HepG2 (cell line): ENCODE measurements around the gene TTC28. TPM values are rescaled to one million over a fixed set of nuclear protein-coding genes. Genes with fewer than 3 reads are reported as not detected.
A peak's percentile ranks its signal among the peaks of the same experiment; 100 is the strongest.

Experiments used
- DPF2 ChIP-seq: sonication (generic); formaldehyde crosslinking; IDR thresholded peaks from 2 replicates; pipeline ENCODE4 v1.4.0; 2020; ENCODE audit warnings: mild to moderate bottlenecking, low read depth, missing genetic modification reagents, borderline replicate concordance
- GPBP1L1 ChIP-seq: sonication (generic); formaldehyde crosslinking; IDR thresholded peaks from 2 replicates; pipeline ENCODE4 v1.5.0; 2020; ENCODE audit warnings: mild to moderate bottlenecking, missing genetic modification reagents
- HMGXB4 ChIP-seq, 2 experiments: sonication (generic) in 1 of 2; formaldehyde crosslinking in 1 of 2; IDR thresholded peaks; 2 replicates each; pipeline versions ENCODE4 v1.4.0 to v1.6.1; 2018 to 2020; ENCODE audit warnings: missing genetic modification reagents in 2 of 2, borderline replicate concordance in 1 of 2, low read depth in 1 of 2, mild to moderate bottlenecking in 1 of 2, missing biosample characterization in 1 of 2
- MED1 ChIP-seq: sonication (generic); formaldehyde crosslinking; IDR thresholded peaks from 2 replicates; pipeline ENCODE4 v1.4.0; 2020; ENCODE audit warnings: missing genetic modification reagents
- NR2F6 ChIP-seq, 2 experiments: IDR thresholded peaks; 2 replicates each; pipeline ENCODE4 v1.6.1; 2016; ENCODE audit warnings: antibody characterized with exemption in 1 of 2, mild to moderate bottlenecking in 1 of 2
- SKI ChIP-seq: fragments of 450-650 bp; IDR thresholded peaks from one replicate; pipeline ENCODE4 v1.6.1; 2018; ENCODE audit warnings: mild to moderate bottlenecking; ENCODE audit not compliant: partially characterized antibody
- TAF1 ChIP-seq: sonication (generic); formaldehyde crosslinking; IDR thresholded peaks from 2 replicates; pipeline ENCODE4 v1.4.0; 2020; ENCODE audit warnings: missing genetic modification reagents
- TCF12 ChIP-seq, 2 experiments: fragments of 450-650 bp in 1 of 2; sonication (generic) in 1 of 2; formaldehyde crosslinking in 1 of 2; IDR thresholded peaks; 2 replicates each; pipeline versions ENCODE4 v1.6.1 to v1.8.0; 2017 to 2022; ENCODE audit warnings: antibody characterized with exemption in 1 of 2, mild to moderate bottlenecking in 1 of 2, missing genetic modification reagents in 1 of 2, moderate library complexity in 1 of 2
- THAP11 ChIP-seq: IDR thresholded peaks from 2 replicates; pipeline ENCODE4 v1.6.1; 2016; ENCODE audit warnings: missing biosample characterization, missing genetic modification reagents
- TP53 ChIP-seq: sonication (generic); formaldehyde crosslinking; conservative IDR thresholded peaks from 2 replicates; pipeline ENCODE4 v1.4.0; 2020; ENCODE audit warnings: missing genetic modification reagents
- ZBTB38 ChIP-seq: sonication (generic); formaldehyde crosslinking; IDR thresholded peaks from 2 replicates; pipeline ENCODE4 v1.5.1; 2020; ENCODE audit warnings: mild to moderate bottlenecking, missing genetic modification reagents
- ZMYM4 ChIP-seq: sonication (generic); formaldehyde crosslinking; IDR thresholded peaks from 2 replicates; pipeline ENCODE4 v1.8.1; 2023; ENCODE audit warnings: mild to moderate bottlenecking, missing genetic modification reagents
- ZNF124 ChIP-seq: sonication (generic); formaldehyde crosslinking; IDR thresholded peaks from 2 replicates; pipeline ENCODE4 v1.4.0; 2020; ENCODE audit warnings: missing genetic modification reagents
- ZNF280D ChIP-seq: sonication (generic); formaldehyde crosslinking; IDR thresholded peaks from 2 replicates; pipeline ENCODE4 v1.5.1; 2020; ENCODE audit warnings: mild to moderate bottlenecking, missing genetic modification reagents
- ZNF282 ChIP-seq: fragments of 450-650 bp; IDR thresholded peaks from 2 replicates; pipeline ENCODE4 v1.6.1; 2018; ENCODE audit not compliant: partially characterized antibody
- ZNF292 ChIP-seq: sonication (generic); formaldehyde crosslinking; IDR thresholded peaks from 2 replicates; pipeline ENCODE4 v1.8.1; 2022; ENCODE audit warnings: mild to moderate bottlenecking, low read depth, missing genetic modification reagents, borderline replicate concordance
- ZNF337 ChIP-seq: sonication (generic); formaldehyde crosslinking; IDR thresholded peaks from 2 replicates; pipeline ENCODE4 v1.5.1; 2020; ENCODE audit warnings: missing genetic modification reagents, low read depth, mild to moderate bottlenecking, borderline replicate concordance
- ZNF569 ChIP-seq: sonication (generic); formaldehyde crosslinking; IDR thresholded peaks from 2 replicates; pipeline ENCODE4 v1.5.0; 2020; ENCODE audit warnings: mild to moderate bottlenecking, missing genetic modification reagents, moderate library complexity, borderline replicate concordance
- ZNF597 ChIP-seq: sonication (generic); formaldehyde crosslinking; IDR thresholded peaks from 2 replicates; pipeline ENCODE4 v1.5.0; 2020; ENCODE audit warnings: missing genetic modification reagents
- ZNF691 ChIP-seq: sonication (generic); formaldehyde crosslinking; IDR thresholded peaks from 2 replicates; pipeline ENCODE4 v1.4.0; 2020; ENCODE audit warnings: missing genetic modification reagents, low read depth, mild to moderate bottlenecking, borderline replicate concordance
- ZNF782 ChIP-seq: sonication (generic); formaldehyde crosslinking; IDR thresholded peaks from 2 replicates; pipeline ENCODE4 v1.4.0; 2020; ENCODE audit warnings: missing genetic modification reagents, mild to moderate bottlenecking, borderline replicate concordance
- polyA plus RNA-seq, 8 experiments: library from polyadenylated mRNA; depleted of rRNA in 3 of 8; stranded (reverse) in 7 of 8; unstranded in 1 of 8; fragments of >200 nt; fragmentation: Illumina TruSeq in 4 of 8; extraction: Trizol in 4 of 8; gene quantifications; 2 replicates each; pipeline versions ENCODE4 v1.2.1 to v1.2.3, GENCODE V29; 2011 to 2016; ENCODE audit warnings: low read depth in 4 of 8, missing spikeins in 1 of 8, mixed read lengths in 1 of 8; ENCODE audit not compliant: insufficient read depth in 1 of 8
- total RNA-seq, 5 experiments: library from RNA; depleted of rRNA; stranded (reverse); fragments of >200 nt; fragmentation: Illumina TruSeq; extraction: Trizol; gene quantifications; 2 replicates each; pipeline ENCODE4 v1.2.3, GENCODE V29; 2016; ENCODE audit warnings: low read depth in 1 of 5

TTC28 gene
- total and polyA plus RNA-seq, 2 of the 13 experiments (the other 11 are each of a cell fraction or from before 2014, with no cell fraction given) = 4.2 to 13.1 TPM

GRCh38 chr22:28424427-28425080 is 255.1 kb downstream of the TTC28 start (continued):
- TF ChIP-seq ZNF280D (no peak), ZBTB38 (CRISPR knock-in tag) (no peak), HMGXB4 (CRISPR knock-in tag; IDR thresholded peaks at IDR 0.05; ENCODE audit: borderline replicate concordance in 1 of 2, low read depth in 1 of 2) (no peak), ZNF597 (no peak), ZNF337 (no peak), TP53 (no peak), MED1 (CRISPR knock-in tag) (no peak), ZNF782 (CRISPR knock-in tag) (no peak), DPF2 (CRISPR knock-in tag) (no peak), ZNF124 (CRISPR knock-in tag) (no peak), ZNF282 (no peak), ZNF569 (CRISPR knock-in tag) (no peak), TCF12 (IDR thresholded peaks at IDR 0.05) (no peak), TCF12 (CRISPR knock-in tag; IDR thresholded peaks at IDR 0.05) (no peak), SKI (peak; percentile 53), ZMYM4 (CRISPR knock-in tag) (no peak), NR2F6 (IDR thresholded peaks at IDR 0.05) (peak; percentile 96), NR2F6 (CRISPR knock-in tag; IDR thresholded peaks at IDR 0.05) (peak; percentile 77), TAF1 (no peak), ZNF292 (CRISPR knock-in tag) (no peak), ZNF691 (CRISPR knock-in tag) (no peak), GPBP1L1 (CRISPR knock-in tag) (no peak), THAP11 (CRISPR knock-in tag) (peak; percentile 32; the same call in 1 of the 2 replicates)
